Measurements from ENCODE around the gene CLCN7.

CLCN7 gene

GRCh38 chr16:1505073-1505844, 30.4 kb upstream of the CLCN7 start:
- Histone ChIP-seq H3K27me3 (replicated peaks; ENCODE audit: control insufficient read depth, insufficient read depth, low read length) (no peaks in the 10 kb centered on the region), H3K4me3 (replicated peaks; ENCODE audit: low read depth, low read length) (no peak overlapping the region), H3K36me3 (ENCODE audit: control insufficient read depth, insufficient read depth, low read length) (peaks cover 25% of the 10 kb centered on the region)
- DNase-seq (ENCODE audit: extremely low read depth, insufficient read length): no peak
- no peak for TF ChIP-seq CTCF (IDR thresholded peaks at IDR 0.05; ENCODE audit: insufficient read depth, low read length, poor library complexity, severe bottlenecking)

GRCh38 chr16:1503110-1503955, 28.5 kb upstream of the CLCN7 start:
- H3K36me3 ChIP-seq (ENCODE audit: control insufficient read depth, insufficient read depth, low read length): peaks cover 26% of the 10 kb centered on the region
- H3K27me3 ChIP-seq (replicated peaks; ENCODE audit: control insufficient read depth, insufficient read depth, low read length): no peaks in the 10 kb centered on the region
- peak; percentile 6 for DNase-seq (ENCODE audit: extremely low read depth, insufficient read length)
- no peak for TF ChIP-seq CTCF (IDR thresholded peaks at IDR 0.05; ENCODE audit: insufficient read depth, low read length, poor library complexity, severe bottlenecking)
- H3K4me3 ChIP-seq (replicated peaks; ENCODE audit: low read depth, low read length): no peak overlapping the region

GRCh38 chr16:1502092-1503004, 27.5 kb upstream of the CLCN7 start:
- peak; percentile 3 for DNase-seq (ENCODE audit: extremely low read depth, insufficient read length)
- Histone ChIP-seq H3K27me3 (replicated peaks; ENCODE audit: control insufficient read depth, insufficient read depth, low read length) (no peaks in the 10 kb centered on the region), H3K36me3 (ENCODE audit: control insufficient read depth, insufficient read depth, low read length) (peaks cover 26% of the 10 kb centered on the region), H3K4me3 (replicated peaks; ENCODE audit: low read depth, low read length) (no peak overlapping the region)
- no peak for TF ChIP-seq CTCF (IDR thresholded peaks at IDR 0.05; ENCODE audit: insufficient read depth, low read length, poor library complexity, severe bottlenecking)

GRCh38 chr16:1501630-1502029, 26.8 kb upstream of the CLCN7 start:
- Histone ChIP-seq H3K27me3 (replicated peaks; ENCODE audit: control insufficient read depth, insufficient read depth, low read length) (no peaks in the 10 kb centered on the region), H3K36me3 (ENCODE audit: control insufficient read depth, insufficient read depth, low read length) (peaks cover 31% of the 10 kb centered on the region), H3K4me3 (replicated peaks; ENCODE audit: low read depth, low read length) (no peak overlapping the region)
- no peak for DNase-seq (ENCODE audit: extremely low read depth, insufficient read length)
- no peak for TF ChIP-seq CTCF (IDR thresholded peaks at IDR 0.05; ENCODE audit: insufficient read depth, low read length, poor library complexity, severe bottlenecking)

- peaks cover 33% of the 10 kb centered on the region for H3K36me3 ChIP-seq (ENCODE audit: control insufficient read depth, insufficient read depth, low read length)
- DNase-seq (ENCODE audit: extremely low read depth, insufficient read length): no peak
- no peaks in the 10 kb centered on the region for H3K27me3 ChIP-seq (replicated peaks; ENCODE audit: control insufficient read depth, insufficient read depth, low read length)
- H3K4me3 ChIP-seq (replicated peaks; ENCODE audit: low read depth, low read length): no peak overlapping the region
- TF ChIP-seq CTCF (IDR thresholded peaks at IDR 0.05; ENCODE audit: insufficient read depth, low read length, poor library complexity, severe bottlenecking): no peak
Observed at GRCh38 chr16:1500465-1501150, 25.8 kb upstream of the CLCN7 start.
